ENCODE data around the gene LATS2. TPM values are rescaled to one million over a fixed set of nuclear protein-coding genes. Genes with fewer than 3 reads are reported as not detected.

LATS2 gene
- polyA plus RNA-seq, 12 donors = 14.4 to 23.0 (median 17.3) TPM; not detected in 1

- DNase-seq = no peak
These were observed 39.1 kb downstream of the LATS2 start for GRCh38 chr13:21022056-21022979.

- DNase-seq = no peak
These were observed 40.8 kb downstream of the LATS2 start for GRCh38 chr13:21020581-21020980.

GRCh38 chr13:21020176-21020575, 41.2 kb downstream of the LATS2 start:
- DNase-seq = no peak

- DNase-seq = no peak
These were observed 43.2 kb downstream of the LATS2 start for GRCh38 chr13:21018220-21018619.

- DNase-seq = no peak
These were observed 44.9 kb downstream of the LATS2 start for GRCh38 chr13:21016487-21016886.

- no peak for DNase-seq
These were observed 46.1 kb downstream of the LATS2 start for GRCh38 chr13:21015284-21015683.

GRCh38 chr13:21014502-21015170, 46.8 kb downstream of the LATS2 start:
- DNase-seq = no peak

GRCh38 chr13:21014139-21014501, 47.3 kb downstream of the LATS2 start:
- DNase-seq = no peak

GRCh38 chr13:21013682-21014038, 47.7 kb downstream of the LATS2 start:
- DNase-seq = no peak

GRCh38 chr13:21012841-21013681, 48.3 kb downstream of the LATS2 start:
- no peak for DNase-seq

GRCh38 chr13:21012211-21012610, 49.2 kb downstream of the LATS2 start:
- no peak for DNase-seq

- no peak for DNase-seq
These were observed 50.0 kb downstream of the LATS2 start for GRCh38 chr13:21011378-21011777.

GRCh38 chr13:21010621-21011020, 50.8 kb downstream of the LATS2 start:
- no peak for DNase-seq

- DNase-seq = no peak
These were observed 52.4 kb downstream of the LATS2 start for GRCh38 chr13:21009036-21009435.

GRCh38 chr13:21008026-21008425, 53.4 kb downstream of the LATS2 start:
- no peak for DNase-seq

- no peak for DNase-seq
These were observed 55.0 kb downstream of the LATS2 start for GRCh38 chr13:21006141-21007005.

GRCh38 chr13:21005193-21005592, 56.2 kb downstream of the LATS2 start:
- DNase-seq = no peak

- DNase-seq = no peak
These were observed 59.9 kb downstream of the LATS2 start for GRCh38 chr13:21001471-21001870.

- no peak for DNase-seq
These were observed 60.7 kb downstream of the LATS2 start for GRCh38 chr13:21000647-21001046.

GRCh38 chr13:20998649-20999415, 62.6 kb downstream of the LATS2 start:
- no peak for DNase-seq
